Esophagus squamous epithelium (tissue), 5 donors: Measurements from ENCODE around the gene IGFBP5. TPM values are rescaled to one million over a fixed set of nuclear protein-coding genes. Genes with fewer than 3 reads are reported as not detected.
A peak's percentile ranks its signal among the peaks of the same experiment; 100 is the strongest.

ENCODE experiments used
- DNase-seq: peaks from one replicate; lab custom pipeline; 2025; lab: John Stamatoyannopoulos, UW
- H3K27ac ChIP-seq, 4 donors: fragments of 200-600 bp; sonication (generic); one replicate each; pipeline ENCODE4 v1.5.1; 2016 to 2019; ENCODE audit warnings: mild to moderate bottlenecking in 1 of 4
- H3K27me3 ChIP-seq, 4 donors: fragments of 200-600 bp; sonication (generic); 1 replicate in 3 of 4; 2 replicates in 1 of 4; pipeline versions ENCODE4 v1.5.1 to v1.6.0; 2017 to 2021; ENCODE audit warnings: antibody characterized with exemption in 1 of 4
- H3K36me3 ChIP-seq, 3 donors: fragments of 200-600 bp; sonication (generic); one replicate each; pipeline ENCODE4 v1.5.1; 2016 to 2019
- H3K4me1 ChIP-seq, 3 donors: fragments of 200-600 bp; sonication (generic); one replicate each; pipeline ENCODE4 v1.5.1; 2017 to 2019
- H3K4me3 ChIP-seq, 4 donors: fragments of 200-600 bp; sonication (generic); 1 replicate in 3 of 4; 2 replicates in 1 of 4; pipeline ENCODE4 v1.5.1; 2016 to 2019; ENCODE audit warnings: mild to moderate bottlenecking in 2 of 4, moderate library complexity in 1 of 4
- H3K9me3 ChIP-seq, 3 donors: fragments of 200-600 bp; sonication (generic); one replicate each; pipeline ENCODE4 v1.5.1; 2016 to 2019
- POLR2A ChIP-seq, 4 donors: fragments of 450-650 bp; IDR thresholded peaks; one replicate each; pipeline ENCODE4 v1.6.1; 2017; ENCODE audit warnings: antibody characterized with exemption in 4 of 4, mild to moderate bottlenecking in 4 of 4, moderate library complexity in 3 of 4
- WGBS, 2 donors: methylation state at CpG; one replicate each; pipeline ENCODE4 v1.1.5; 2018; 5-methylcytosine and 5-hydroxymethylcytosine counted together
- intact Hi-C: fragments of 100-400 bp; cut with DNase I; formaldehyde crosslinking; loops from one replicate; pipeline ENCODE4 v1.15.0; 2022
- total RNA-seq, 4 donors: library from RNA; depleted of rRNA; stranded (reverse); fragments of >200 nt; gene quantifications; one replicate each; pipeline ENCODE4 v1.1.0, GENCODE V29; 2016
- TF ChIP-seq, protein P1 (sequence below), 6 experiments: fragments of 450-650 bp in 4 of 6; fragments of 200-600 bp in 2 of 6; sonication (generic) in 2 of 6; IDR thresholded peaks; one replicate each; pipeline ENCODE4 v1.5.1; 2016 to 2019; ENCODE audit warnings: antibody characterized with exemption in 6 of 6, mild to moderate bottlenecking in 4 of 6, moderate library complexity in 4 of 6
- donor health status: DM: yes; HTN: yes; CAD: no.

Gene IGFBP5
- total RNA-seq, 4 donors from 2014 or later: 26.9 to 899 (median 95.4) TPM

DNA sequence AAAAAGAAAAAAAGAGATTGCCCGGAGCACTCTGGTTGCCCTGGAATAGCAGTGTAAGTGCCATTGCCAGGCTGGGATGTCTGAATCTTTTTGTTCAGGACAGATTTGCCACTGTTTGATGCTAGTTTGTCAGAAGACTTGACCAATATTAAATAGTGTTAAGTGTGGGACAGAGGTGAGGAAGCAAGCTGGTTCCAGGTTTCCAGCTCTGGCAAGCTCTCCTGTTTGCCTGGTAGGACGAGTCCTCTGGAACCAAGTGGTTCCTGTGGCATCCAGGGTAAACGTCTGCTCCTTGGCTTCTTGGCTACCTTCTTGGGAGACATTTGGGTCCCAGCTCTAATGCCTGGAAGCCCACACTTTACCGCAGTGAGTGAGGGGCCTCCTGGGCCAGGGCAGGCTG lies 20.8 kb upstream of the IGFBP5 start:
- H3K9me3 ChIP-seq: no peaks in the 10 kb centered on the region
- DNase-seq: no peak
- 32 to 67% methylated on average over 1 to 4 of the region's 4 CpGs for WGBS, 2 donors
- H3K4me3 ChIP-seq: no peak overlapping the region
- no peaks in the 10 kb centered on the region for H3K27me3 ChIP-seq
- intact Hi-C loops: no loop called here
- no peak for TF ChIP-seq POLR2A (IDR thresholded peaks at IDR 0.05)
- TF ChIP-seq, protein P1, sequence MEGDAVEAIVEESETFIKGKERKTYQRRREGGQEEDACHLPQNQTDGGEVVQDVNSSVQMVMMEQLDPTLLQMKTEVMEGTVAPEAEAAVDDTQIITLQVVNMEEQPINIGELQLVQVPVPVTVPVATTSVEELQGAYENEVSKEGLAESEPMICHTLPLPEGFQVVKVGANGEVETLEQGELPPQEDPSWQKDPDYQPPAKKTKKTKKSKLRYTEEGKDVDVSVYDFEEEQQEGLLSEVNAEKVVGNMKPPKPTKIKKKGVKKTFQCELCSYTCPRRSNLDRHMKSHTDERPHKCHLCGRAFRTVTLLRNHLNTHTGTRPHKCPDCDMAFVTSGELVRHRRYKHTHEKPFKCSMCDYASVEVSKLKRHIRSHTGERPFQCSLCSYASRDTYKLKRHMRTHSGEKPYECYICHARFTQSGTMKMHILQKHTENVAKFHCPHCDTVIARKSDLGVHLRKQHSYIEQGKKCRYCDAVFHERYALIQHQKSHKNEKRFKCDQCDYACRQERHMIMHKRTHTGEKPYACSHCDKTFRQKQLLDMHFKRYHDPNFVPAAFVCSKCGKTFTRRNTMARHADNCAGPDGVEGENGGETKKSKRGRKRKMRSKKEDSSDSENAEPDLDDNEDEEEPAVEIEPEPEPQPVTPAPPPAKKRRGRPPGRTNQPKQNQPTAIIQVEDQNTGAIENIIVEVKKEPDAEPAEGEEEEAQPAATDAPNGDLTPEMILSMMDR (IDR thresholded peaks at IDR 0.05): no peak
- H3K27ac ChIP-seq: peak overlapping the region; percentile 72 to 84 (median 74)
- no peaks in the 10 kb centered on the region for H3K36me3 ChIP-seq
- H3K4me1 ChIP-seq: peaks cover 25 to 83% (median 62%) of the 10 kb centered on the region in 3 donors

DNA sequence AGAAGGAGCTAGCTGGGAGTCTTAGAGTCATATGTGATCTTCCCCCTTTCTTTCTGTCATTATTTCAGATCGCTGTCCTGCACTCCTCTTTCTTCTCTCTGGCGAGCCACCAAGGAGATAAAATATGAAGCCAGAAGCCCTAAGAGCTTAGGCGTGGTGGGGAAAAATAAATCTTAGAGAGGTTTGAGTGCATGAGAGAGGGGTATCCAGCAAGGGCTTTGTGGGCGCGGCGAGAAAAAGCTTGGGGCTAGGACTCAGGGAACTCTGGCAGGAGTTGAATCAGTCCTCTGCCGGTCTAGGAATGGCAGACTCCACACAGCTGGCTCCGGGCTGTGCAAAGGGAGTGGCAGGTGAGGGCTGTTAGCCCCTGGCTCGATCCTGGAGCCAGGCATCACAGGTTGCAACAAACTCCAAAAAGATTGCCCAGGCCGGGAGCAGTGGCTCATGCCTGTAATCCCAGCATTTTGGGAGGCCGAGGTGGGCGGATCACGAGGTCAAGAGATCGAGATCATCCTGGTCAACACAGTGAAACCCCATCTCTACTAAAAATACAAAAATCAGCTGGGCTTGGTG lies 20.1 kb upstream of the IGFBP5 start:
- Histone ChIP-seq H3K9me3 (no peaks in the 10 kb centered on the region), H3K27me3 (no peaks in the 10 kb centered on the region), H3K27ac (peak overlapping the region; percentile 72 to 84 (median 74)), H3K4me3 (no peak overlapping the region), H3K4me1 (peaks cover 25 to 84% (median 68%) of the 10 kb centered on the region in 3 donors), H3K36me3 (no peaks in the 10 kb centered on the region)
- WGBS, 2 donors: 27 to 34% methylated on average over 10 to 12 of the region's 14 CpGs
- no peak for DNase-seq
- TF ChIP-seq, protein P1 (IDR thresholded peaks at IDR 0.05): no peak
- TF ChIP-seq POLR2A (IDR thresholded peaks at IDR 0.05): no peak
- intact Hi-C loops: no loop called here

DNA sequence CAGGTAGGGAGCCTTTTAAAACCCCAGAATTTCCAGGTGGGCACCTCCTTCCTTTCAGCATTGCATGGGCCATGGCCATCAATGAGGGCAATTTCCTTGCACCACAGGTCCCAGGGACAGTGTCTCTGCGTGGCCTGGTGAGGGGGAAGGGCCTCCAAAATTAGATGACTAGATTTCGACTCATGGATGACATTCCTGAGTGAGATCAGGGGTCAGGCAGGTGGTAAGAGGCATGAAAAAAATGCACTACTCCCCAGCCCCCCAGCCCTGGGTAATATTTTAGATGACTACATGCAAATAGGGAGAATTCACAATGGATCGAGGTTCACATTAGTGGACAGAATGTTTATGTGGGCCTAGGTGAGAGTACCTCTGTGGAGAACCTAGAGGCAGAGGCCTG lies 19.0 kb upstream of the IGFBP5 start:
- peaks cover 0 to 4% (median 0%) of the 10 kb centered on the region in 3 donors for H3K9me3 ChIP-seq
- H3K4me1 ChIP-seq: peaks cover 30 to 87% (median 73%) of the 10 kb centered on the region in 3 donors
- TF ChIP-seq, protein P1 (IDR thresholded peaks at IDR 0.05): no peak
- TF ChIP-seq POLR2A (IDR thresholded peaks at IDR 0.05): no peak
- no peaks in the 10 kb centered on the region for H3K27me3 ChIP-seq
- no peak overlapping the region for H3K4me3 ChIP-seq
- 24 to 33% methylated on average over 3 of the region's 3 CpGs for WGBS, 2 donors
- no peak for DNase-seq
- intact Hi-C loops: no loop called here
- H3K36me3 ChIP-seq: no peaks in the 10 kb centered on the region
- peak overlapping the region; percentile 41 to 84 (median 74) for H3K27ac ChIP-seq

DNA sequence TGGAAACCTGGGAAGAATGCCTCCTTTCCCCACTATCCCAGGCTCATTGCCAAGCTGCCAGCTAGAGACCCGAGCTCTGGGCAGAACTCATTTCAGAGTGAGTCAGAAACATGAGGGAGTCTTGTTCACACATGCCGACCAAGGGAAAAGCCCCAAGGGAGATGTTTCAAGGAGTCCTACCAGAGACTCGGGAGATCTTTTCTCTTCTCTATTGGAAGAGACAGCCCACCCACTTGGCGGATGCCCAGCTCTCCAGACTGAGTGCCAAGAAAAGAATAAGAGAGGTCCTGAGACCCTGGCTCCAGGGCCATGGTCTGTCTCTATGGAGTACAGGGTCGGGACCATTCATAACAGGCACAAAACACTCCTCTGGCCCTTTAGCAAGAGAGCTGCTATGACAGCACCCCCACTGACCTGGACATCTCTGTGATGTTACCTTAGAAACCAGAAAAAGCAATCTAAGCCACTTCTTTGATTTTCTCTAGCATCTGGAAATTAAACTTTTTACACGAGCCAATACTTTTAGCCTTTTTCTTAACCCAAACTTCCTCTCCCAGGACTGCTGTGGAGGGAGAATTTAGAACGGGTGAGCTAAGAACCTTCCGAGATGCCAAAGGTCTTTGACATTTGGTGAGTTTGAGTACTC lies 18.5 kb upstream of the IGFBP5 start:
- H3K9me3 ChIP-seq: peaks cover 0 to 4% (median 0%) of the 10 kb centered on the region in 3 donors
- H3K4me1 ChIP-seq: peaks cover 30 to 87% (median 73%) of the 10 kb centered on the region in 3 donors
- no peak for DNase-seq
- TF ChIP-seq POLR2A (IDR thresholded peaks at IDR 0.05): no peak
- TF ChIP-seq, protein P1 (IDR thresholded peaks at IDR 0.05): no peak
- H3K4me3 ChIP-seq: no peak overlapping the region
- H3K36me3 ChIP-seq: no peaks in the 10 kb centered on the region
- intact Hi-C loops: no loop called here
- WGBS, 2 donors: 18 to 39% methylated on average over 8 of the region's 8 CpGs
- H3K27me3 ChIP-seq: no peaks in the 10 kb centered on the region
- H3K27ac ChIP-seq: peak overlapping the region; percentile 41 to 84 (median 74)

DNA sequence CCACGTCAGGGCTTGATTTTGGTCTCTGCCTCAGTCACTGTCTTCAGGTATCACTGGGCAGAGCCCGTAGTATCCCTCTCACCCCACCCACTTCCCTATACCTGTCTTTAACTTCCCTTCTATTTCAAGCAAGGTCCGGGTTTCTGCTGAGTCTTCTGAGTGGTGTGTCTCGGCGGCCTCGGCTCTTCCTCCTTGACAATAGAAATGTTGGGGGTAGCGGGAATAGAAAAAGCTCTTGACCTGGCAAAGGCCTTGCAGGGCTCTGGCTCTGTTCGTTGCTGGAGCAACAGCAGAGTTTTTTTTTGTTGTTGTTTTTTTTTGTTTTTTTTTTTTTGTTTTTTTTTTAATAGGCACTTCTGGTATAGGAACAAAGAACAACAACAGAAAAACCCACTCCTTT lies 16.0 kb upstream of the IGFBP5 start:
- H3K9me3 ChIP-seq: peaks cover 0 to 4% (median 0%) of the 10 kb centered on the region in 3 donors
- peaks cover 22 to 65% (median 53%) of the 10 kb centered on the region in 3 donors for H3K4me1 ChIP-seq
- no peak for DNase-seq
- WGBS, 2 donors: 25 to 34% methylated on average over 6 to 8 of the region's 8 CpGs
- TF ChIP-seq, protein P1 (IDR thresholded peaks at IDR 0.05): no peak
- no peak for TF ChIP-seq POLR2A (IDR thresholded peaks at IDR 0.05)
- H3K4me3 ChIP-seq: peak overlapping the region in 1 of 4 donors; percentile 13
- no peaks in the 10 kb centered on the region for H3K27me3 ChIP-seq
- H3K27ac ChIP-seq: peak overlapping the region; percentile 53 to 94 (median 82)
- intact Hi-C loops: no loop called here
- H3K36me3 ChIP-seq: no peaks in the 10 kb centered on the region
